Testis (tissue), 3 donors: ENCODE measurements around the gene GRK5. TPM values are rescaled to one million over a fixed set of nuclear protein-coding genes. Genes with fewer than 3 reads are reported as not detected.

Experiments used
- DNase-seq: peaks from one replicate; pipeline ENCODE4 v3.0.0-alpha.2; 2019
- H3K27ac ChIP-seq, 2 donors: fragments of 200-600 bp; sonication (generic); one replicate each; pipeline ENCODE4 v1.5.1; 2019
- H3K27me3 ChIP-seq: fragments of 200-600 bp; sonication (generic); one replicate; pipeline ENCODE4 v1.5.1; 2019
- H3K36me3 ChIP-seq: fragments of 200-600 bp; sonication (generic); one replicate; pipeline ENCODE4 v1.5.1; 2017; ENCODE audit warnings: low read depth; ENCODE audit errors: missing control alignments
- H3K4me1 ChIP-seq: fragments of 200-600 bp; sonication (generic); one replicate; pipeline ENCODE4 v1.5.1; 2019
- H3K4me3 ChIP-seq, 2 donors: fragments of 200-600 bp; sonication (generic); one replicate each; pipeline ENCODE4 v1.5.1; 2017 to 2019
- H3K9me3 ChIP-seq: fragments of 200-600 bp; sonication (generic); one replicate; pipeline ENCODE4 v1.5.1; 2017
- CTCF ChIP-seq, 3 experiments: fragments of 450-650 bp in 2 of 3; fragments of 200-600 bp in 1 of 3; sonication (generic) in 1 of 3; IDR thresholded peaks; one replicate each; pipeline ENCODE4 v1.5.1; 2016 to 2019; ENCODE audit warnings: antibody characterized with exemption in 3 of 3, mild to moderate bottlenecking in 2 of 3, moderate library complexity in 1 of 3
- POLR2A ChIP-seq: fragments of 450-650 bp; IDR thresholded peaks from one replicate; pipeline ENCODE4 v1.6.1; 2017; ENCODE audit warnings: antibody characterized with exemption, mild to moderate bottlenecking, moderate library complexity
- WGBS, 2 donors: methylation state at CpG; one replicate each; pipeline ENCODE4 v1.1.5; 2018; 5-methylcytosine and 5-hydroxymethylcytosine counted together
- intact Hi-C: fragments of 100-400 bp; cut with DNase I; formaldehyde crosslinking; loops from one replicate; pipeline ENCODE4 v1.15.1; 2023; ENCODE audit warnings: low total_unique reads
- polyA plus RNA-seq: library from polyadenylated mRNA; stranded (reverse); fragments of 350-450 nt; fragmentation: Illumina TruSeq; extraction: RNeasy Lipid Tissue Mini Kit (QIAGEN cat#74804); gene quantifications from one replicate; pipeline ENCODE4 v1.2.3, GENCODE V29; 2014; ENCODE audit warnings: low read depth, low replicate concordance; ENCODE audit not compliant: insufficient read depth
- total RNA-seq, 2 donors: library from RNA; depleted of rRNA; stranded (reverse); fragments of >200 nt; gene quantifications; one replicate each; pipeline ENCODE4 v1.2.3, GENCODE V29; 2016

GRK5 gene
- total and polyA plus RNA-seq, 3 donors from 2014 or later = 4.5 to 10.3 (median 5.5) TPM

DNA sequence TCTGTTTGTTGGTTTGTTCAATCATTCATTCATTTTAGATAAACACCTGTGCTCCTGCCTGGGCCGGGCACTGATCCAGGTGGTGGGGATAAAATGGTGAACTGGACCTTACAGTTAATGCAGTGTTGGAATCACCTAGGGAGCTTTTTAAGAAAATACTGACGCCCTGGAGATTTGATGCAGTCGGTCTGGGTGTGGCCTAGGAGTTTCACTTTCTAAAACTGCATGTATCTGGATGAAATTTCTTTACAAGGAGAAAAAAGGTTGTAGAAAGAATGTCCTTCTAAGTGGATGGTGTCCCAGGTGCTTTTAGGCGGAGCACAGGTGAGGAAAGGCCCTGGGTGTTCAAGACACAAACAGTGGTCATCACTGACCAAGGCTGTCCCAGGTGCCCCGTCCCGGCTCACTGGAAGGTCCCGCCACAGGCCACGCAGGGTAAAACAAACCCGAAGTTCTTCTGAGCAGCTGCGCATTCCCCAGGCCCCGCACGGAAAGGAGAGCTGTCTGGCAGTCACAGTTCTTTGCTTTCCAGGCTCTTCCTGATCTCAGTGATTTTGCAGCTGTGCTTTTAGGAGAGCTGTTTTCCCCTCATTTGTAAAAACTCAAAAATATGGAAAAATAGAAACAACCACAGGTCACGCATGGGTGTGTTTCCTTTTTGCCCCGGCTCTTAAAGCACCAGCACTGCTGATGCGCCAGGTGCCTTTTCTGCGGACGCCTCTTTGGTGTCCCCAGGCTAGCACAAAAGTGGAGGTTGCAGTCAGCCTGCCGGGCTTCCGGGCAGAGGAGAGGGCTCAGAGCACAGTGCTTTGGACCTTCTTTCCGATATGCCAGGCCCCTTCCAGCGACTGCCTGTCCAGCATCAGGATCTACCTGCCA lies 161.9 kb downstream of the GRK5 start:
- TF ChIP-seq CTCF (IDR thresholded peaks at IDR 0.05) (no peak), POLR2A (no peak)
- Histone ChIP-seq H3K9me3 (no peaks in the 10 kb centered on the region), H3K36me3 (no peaks in the 10 kb centered on the region), H3K27me3 (no peaks in the 10 kb centered on the region), H3K27ac (peak overlapping the region in 1 of 2 donors; percentile 41), H3K4me3 (no peak overlapping the region), H3K4me1 (peaks cover 7% of the 10 kb centered on the region)
- WGBS, 2 donors = 60 to 71% methylated on average over 21 of the region's 21 CpGs
- no peak for DNase-seq
- intact Hi-C loops = no loop called here

- Histone ChIP-seq H3K4me1 (peaks cover 7% of the 10 kb centered on the region), H3K4me3 (no peak overlapping the region), H3K9me3 (no peaks in the 10 kb centered on the region), H3K36me3 (no peaks in the 10 kb centered on the region), H3K27ac (peak overlapping the region in 1 of 2 donors; percentile 41), H3K27me3 (no peaks in the 10 kb centered on the region)
- intact Hi-C loops = no loop called here
- no peak for DNase-seq
- 69% methylated on average over 16 of the region's 16 CpGs for WGBS, 2 donors
- TF ChIP-seq POLR2A = no peak
- no peak for TF ChIP-seq CTCF (IDR thresholded peaks at IDR 0.05)
Measured at GRCh38 chr10:119370111-119370741, 162.9 kb downstream of the GRK5 start.

GRCh38 chr10:119370972-119371703 lies 163.8 kb downstream of the GRK5 start:
- H3K36me3 ChIP-seq = no peaks in the 10 kb centered on the region
- peak overlapping the region in 1 of 2 donors; percentile 41 for H3K27ac ChIP-seq
- no peak overlapping the region for H3K4me3 ChIP-seq
- intact Hi-C loops = no loop called here
- DNase-seq = no peak
- H3K9me3 ChIP-seq = no peaks in the 10 kb centered on the region
- 53 to 71% methylated on average over 23 to 24 of the region's 24 CpGs for WGBS, 2 donors
- H3K27me3 ChIP-seq = no peaks in the 10 kb centered on the region
- peaks cover 7% of the 10 kb centered on the region for H3K4me1 ChIP-seq
- TF ChIP-seq POLR2A (no peak), CTCF (IDR thresholded peaks at IDR 0.05) (no peak)

DNA sequence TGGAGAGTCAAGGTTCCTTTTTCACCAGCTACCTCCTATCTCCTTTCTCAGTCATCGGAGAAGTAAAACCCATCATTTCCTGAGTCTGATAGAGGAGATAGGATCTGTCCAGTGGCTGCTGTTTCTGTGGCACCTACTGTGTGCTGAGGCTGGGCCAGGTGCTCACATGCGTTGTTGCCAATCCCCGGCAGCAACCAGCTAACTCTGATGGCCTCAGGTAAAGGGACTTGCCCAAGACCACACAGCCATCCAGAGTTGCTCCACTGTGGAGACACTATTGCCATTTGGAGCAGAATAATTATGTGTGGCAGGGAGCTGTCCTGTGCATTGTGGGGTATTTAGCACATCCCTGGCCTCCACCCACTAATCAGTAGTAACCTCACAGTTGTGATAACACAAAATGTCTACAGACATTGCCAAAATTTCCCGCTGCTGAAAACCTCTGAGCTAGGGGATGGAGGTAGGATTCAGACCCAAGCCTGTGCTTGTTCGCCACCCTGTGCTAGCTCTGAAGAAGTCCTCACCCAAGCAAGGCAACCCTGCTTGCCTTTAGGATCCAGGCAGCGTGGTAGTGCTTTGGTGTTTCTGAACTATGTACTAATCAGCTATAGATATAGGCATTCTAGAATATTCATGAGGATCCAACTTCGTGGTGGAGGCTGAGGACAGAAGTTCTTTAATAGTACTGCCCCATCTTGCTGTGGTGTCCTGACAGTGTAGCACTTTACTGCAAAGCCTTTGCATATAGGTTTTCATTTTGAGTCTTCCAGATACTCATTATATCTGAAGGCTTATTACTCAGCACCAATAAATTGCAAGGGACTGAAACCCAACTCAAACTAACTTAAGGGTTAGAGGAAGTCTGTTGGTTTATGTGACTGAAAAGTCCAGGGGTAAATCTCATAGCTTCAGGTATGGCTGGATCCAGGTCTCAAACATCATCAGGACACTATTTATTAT lies 164.6 kb downstream of the GRK5 start:
- WGBS, 2 donors = 82 to 89% methylated on average over 7 of the region's 7 CpGs
- H3K27ac ChIP-seq = peak overlapping the region in 1 of 2 donors; percentile 41
- H3K36me3 ChIP-seq = no peaks in the 10 kb centered on the region
- peaks cover 7% of the 10 kb centered on the region for H3K4me1 ChIP-seq
- H3K27me3 ChIP-seq = no peaks in the 10 kb centered on the region
- intact Hi-C loops = no loop called here
- DNase-seq = no peak
- TF ChIP-seq CTCF (IDR thresholded peaks at IDR 0.05) (no peak), POLR2A (no peak)
- H3K4me3 ChIP-seq = no peak overlapping the region
- H3K9me3 ChIP-seq = no peaks in the 10 kb centered on the region
